Left kidney (tissue), 2 donors: ENCODE data around the gene BTBD1. TPM values are rescaled to one million over a fixed set of nuclear protein-coding genes. Genes with fewer than 3 reads are reported as not detected.
"Not testable (repeated sequence)": the region's sequence is repeated elsewhere in the genome, so short reads cannot be mapped to it uniquely, and the experiment has no call there.

Experiments
- DNase-seq: peaks from one replicate; pipeline ENCODE4 v3.0.0-alpha.2; 2013
- polyA plus RNA-seq: library from polyadenylated mRNA; unstranded; fragments of 120-200 nt; gene quantifications from one replicate; pipeline ENCODE4 v1.2.1, GENCODE V29; 2013; ENCODE audit not compliant: insufficient read length

BTBD1 gene
- polyA plus RNA-seq, 1 donor: 71.0 TPM

- no peak for DNase-seq
These were observed 5.4 kb downstream of the BTBD1 start for GRCh38 chr15:83061680-83062079.

- DNase-seq: no peak
These were observed 9.2 kb downstream of the BTBD1 start for GRCh38 chr15:83057696-83058376.

DNA sequence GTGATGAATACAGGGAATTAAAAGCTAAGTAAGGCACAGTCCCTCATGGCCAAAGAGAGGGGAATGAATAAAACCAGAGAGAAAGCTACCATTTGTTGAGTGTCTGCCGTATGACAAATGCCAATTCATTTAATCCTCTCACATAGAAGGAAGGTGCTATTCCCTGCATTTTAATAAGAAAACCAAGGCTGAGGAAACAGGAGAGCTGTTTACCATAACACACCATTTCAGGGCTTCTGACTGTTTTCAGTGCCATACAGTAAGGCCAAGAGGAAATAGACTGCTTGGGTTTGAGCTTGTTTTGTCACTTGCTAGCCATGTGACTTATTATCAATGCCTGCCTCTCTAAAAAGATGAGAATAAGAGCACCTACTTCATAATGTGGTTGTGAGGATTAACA, 10.1 kb downstream of the BTBD1 start:
- DNase-seq: no peak

DNA sequence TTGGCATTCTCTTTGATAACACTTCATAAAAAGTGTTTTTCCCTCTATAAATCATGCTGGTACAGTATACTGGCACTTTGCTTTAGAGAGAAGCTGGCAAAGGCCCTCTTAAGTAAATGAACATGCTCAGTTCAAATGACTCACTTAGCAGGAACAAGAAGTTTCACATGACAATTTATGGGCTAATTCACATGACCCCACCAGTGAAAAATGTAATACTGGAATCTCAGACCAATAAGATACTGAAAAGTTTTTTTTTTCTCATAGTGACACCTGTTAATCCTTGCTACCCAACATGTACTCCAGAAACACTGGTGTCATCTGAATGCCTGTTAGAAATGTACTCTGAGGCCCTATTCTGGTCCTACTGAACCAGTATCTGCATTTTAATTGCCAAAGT, 13.9 kb downstream of the BTBD1 start:
- no peak for DNase-seq

GRCh38 chr15:83046558-83047127, 20.4 kb downstream of the BTBD1 start:
- DNase-seq: no peak

DNA sequence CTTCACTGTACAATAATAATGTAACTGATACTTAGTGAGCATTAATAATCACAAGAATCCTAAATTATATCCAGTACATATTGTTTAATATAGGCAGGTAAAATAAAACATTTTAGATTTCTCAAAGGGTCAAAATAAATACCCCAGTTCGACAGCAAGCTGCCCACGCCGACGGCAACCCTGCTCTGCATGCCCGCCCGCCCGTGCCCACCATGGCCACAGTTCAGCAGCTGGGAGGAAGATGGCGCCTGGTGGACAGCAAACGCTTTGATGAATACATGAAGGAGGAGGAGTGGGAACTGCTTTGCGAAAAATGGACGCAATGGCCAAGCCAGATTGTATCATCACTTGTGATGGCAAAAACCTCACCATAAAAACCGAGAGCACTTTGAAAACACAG, 22.9 kb downstream of the BTBD1 start:
- no peak for DNase-seq

GRCh38 chr15:83039206-83039605, 27.8 kb downstream of the BTBD1 start:
- DNase-seq: no peak

GRCh38 chr15:83036253-83036652, 30.8 kb downstream of the BTBD1 start:
- DNase-seq: no peak

DNA sequence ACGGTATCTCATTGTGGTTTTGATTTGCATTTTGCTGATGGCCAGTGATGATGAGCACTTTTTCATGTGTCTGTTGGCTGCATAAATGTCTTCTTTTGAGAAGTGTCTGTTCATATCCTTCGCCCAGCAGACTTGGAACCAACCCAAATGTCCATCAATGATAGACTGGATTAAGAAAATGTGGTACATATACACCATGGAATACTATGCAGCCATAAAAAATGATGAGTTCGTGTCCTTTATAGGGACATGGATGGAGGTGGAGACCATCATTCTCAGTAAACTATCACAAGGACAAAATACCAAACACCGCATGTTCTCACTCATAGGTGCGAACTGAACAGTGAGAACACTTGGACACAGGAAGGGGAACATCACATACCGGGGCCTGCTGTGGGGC, 35.8 kb downstream of the BTBD1 start:
- not testable (repeated sequence) for DNase-seq

DNA sequence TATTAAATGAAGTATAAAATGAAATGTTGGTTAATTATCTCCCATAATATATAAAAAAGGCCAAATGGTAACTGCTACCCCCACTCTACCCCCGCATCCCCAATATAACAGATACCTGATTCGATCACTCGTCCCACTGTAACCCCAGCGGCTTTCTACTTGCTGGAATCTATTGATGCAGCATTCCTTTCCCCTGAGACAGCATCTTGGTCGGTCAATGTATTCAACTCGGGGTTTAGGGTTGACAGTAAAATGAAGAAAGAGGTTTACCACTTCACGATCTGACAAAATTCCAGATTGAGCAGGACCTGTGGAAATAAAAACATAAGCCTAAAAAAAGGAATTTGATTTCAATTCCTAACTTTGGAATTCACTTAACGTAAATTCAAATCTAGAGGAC, 37.0 kb downstream of the BTBD1 start:
- no peak for DNase-seq

DNA sequence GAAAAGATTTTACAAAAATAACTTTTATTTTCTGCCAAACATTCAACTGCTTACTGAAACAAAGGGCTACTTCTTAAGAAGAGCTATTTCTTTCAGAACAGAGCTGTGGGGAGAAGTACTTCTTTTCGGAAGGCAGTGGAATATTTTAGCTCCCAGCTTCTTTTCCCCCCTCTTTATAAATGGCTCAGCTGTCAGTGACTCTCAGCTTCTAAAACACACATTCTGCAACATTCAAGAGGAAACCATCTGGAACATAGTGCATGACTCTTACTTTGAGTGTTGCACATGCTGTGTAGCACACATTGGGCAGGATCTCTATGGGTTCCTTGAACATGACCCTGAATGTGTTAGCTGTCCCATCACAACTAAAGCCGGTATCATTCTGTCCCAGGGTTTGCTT, 48.6 kb downstream of the BTBD1 start:
- no peak for DNase-seq

- DNase-seq: no peak
These were observed 50.1 kb downstream of the BTBD1 start for GRCh38 chr15:83016906-83017305.

DNA sequence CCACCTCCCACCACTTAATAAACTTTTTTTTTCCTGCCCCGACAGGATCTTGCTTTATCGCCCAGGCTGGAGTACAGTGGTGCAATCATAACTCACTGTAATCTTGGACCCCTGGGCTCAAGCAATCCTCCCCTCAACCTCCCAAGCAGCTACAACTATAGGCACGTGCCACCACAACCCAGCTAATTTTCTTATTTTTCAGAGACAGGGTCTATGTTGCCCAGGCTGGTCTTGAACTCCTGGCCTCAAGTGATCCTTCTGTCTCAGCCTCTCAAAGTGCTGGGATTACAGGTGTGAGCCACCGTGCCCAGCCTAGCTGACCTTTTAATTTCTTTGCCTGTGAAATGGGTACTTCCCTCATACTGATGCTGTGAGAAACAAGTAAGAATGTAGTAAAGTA, 51.7 kb downstream of the BTBD1 start:
- DNase-seq: no peak

DNA sequence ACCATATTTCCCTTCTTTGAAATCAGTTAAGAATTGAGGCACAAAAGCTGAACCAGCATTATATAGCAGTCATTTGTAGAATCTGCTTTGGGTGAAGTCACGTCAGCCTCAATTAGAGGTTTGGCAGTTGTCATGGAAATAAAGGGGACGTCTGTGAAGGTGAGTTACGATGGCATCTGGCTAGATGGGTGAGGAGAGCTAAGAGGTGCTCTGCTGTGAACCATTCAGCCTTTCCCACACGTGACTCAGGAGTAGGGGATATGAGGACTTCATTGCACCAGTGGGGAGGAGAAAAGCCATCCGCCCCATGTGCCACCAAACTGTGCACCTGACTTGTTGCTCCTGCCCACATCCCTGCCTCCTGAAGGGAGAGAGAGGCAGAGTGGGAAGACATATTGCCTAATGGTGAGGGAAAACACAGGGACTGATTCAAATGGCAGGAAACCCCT, 52.8 kb downstream of the BTBD1 start:
- DNase-seq: no peak

GRCh38 chr15:83012636-83013035, 54.4 kb downstream of the BTBD1 start:
- DNase-seq: no peak

DNA sequence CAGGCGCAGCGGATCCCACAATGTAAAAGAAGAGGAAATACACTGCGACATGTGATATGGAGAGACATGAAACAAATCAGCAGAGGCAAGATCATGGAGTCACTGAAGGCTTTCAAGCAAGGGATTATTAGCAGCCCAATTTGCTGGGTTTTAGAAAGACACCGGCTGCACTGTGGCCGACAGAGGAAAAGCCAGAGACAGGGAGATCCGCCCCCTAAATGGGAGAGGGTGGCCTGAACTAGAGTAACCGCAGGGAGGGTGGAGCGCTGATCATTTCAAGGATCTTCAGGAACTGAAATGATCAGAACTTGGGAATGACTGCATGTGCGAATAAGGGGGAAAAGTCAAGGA, 55.0 kb downstream of the BTBD1 start:
- peak; percentile 6 for DNase-seq

GRCh38 chr15:83011271-83012075, 55.6 kb downstream of the BTBD1 start, which contains the start of gene C15orf40:
C15orf40 (minus strand) TSS chr15:83011639; CDS start chr15:83011607, 32 bp downstream.
- peak; percentile 88 for DNase-seq

DNA sequence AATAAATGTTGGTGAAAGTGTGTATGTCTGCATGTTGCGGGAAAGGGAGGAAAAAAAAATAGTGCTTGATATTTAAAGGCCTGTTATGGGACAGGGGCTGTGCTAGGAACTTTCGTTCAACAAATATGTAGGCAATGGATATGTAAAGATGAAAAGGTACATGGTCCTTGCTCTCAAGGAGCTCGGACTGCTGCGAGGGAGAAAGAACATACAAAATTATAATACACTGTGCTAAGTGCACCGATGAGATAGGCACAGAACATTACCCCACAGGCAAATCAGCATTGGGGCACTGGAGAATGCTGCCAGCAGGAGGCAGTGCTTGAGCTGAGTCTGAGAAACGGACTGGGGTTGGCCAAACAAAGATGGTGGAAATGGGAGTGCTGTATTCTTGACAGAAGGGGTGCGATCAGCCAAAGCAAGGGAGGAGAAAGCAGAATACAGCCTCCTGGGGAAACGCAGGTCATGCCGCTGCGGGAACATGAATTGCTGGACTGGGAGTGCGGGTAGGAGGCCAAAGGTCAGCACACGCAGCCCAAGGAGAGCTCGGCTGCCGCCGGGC, 56.3 kb downstream of the BTBD1 start:
- peak; percentile 78 for DNase-seq

DNA sequence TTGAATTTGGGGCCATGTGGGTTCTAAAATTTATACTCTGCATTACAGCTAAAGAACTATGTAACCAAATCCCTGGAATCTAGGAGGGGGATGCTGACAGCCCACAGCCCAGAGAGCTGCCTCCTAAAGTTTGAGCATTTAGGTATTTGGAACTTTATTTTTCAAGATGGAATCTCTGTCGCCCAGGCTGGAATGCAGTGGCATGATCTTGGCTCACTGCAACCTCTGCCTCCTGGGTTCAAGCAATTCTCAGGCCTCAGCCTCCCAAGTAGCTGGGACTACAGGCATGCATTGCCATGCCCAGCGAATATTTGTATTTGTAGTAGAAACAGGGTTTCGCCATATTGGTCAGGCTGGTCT, 66.4 kb downstream of the BTBD1 start:
- not testable (repeated sequence) for DNase-seq

DNA sequence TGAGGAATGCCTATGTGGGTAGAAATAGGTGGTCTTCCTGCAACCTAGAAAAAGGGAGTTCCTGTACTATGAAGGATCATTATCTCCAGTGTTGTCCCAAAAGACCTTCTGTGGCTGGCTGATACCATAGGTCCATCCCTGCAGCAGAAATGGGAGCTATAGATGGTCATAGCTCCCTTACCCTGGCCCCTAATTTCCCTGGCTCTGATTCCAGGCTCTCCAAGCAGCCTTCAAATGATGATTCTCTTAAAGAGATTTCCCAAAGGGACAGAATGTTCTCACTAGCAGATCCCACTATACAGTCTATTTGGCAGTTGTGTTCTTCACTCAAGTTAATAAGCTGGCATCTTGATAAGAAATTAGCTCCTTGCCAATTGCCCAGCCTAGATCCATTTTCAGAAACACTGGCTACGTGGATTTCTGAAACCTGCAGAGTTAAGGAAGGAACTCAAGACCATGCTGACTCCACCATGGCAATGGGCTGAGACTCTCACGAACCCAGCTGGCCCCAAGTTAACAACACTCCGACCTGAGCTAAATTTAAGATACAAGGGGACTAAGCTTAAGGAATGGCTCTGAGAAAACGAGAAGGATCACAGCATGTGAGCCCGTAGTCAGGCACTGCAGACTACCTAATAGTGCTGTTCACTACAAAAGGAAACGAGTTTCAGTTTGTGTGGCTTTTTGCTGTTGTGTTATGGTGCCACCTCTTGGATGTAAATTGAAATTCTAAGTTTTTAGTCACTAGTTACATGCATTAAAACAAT, 67.0 kb downstream of the BTBD1 start:
- DNase-seq: peak; percentile 41

- no peak for DNase-seq
These were observed 67.6 kb downstream of the BTBD1 start for GRCh38 chr15:82999426-82999825.

GRCh38 chr15:82995938-82996337, 71.1 kb downstream of the BTBD1 start:
- DNase-seq: no peak
